Endothelial cell of umbilical vein (primary cell): ENCODE measurements around the gene KANSL1.

Source experiments
- POLR2A ChIP-seq: IDR thresholded peaks from 2 replicates; pipeline ENCODE4 v1.6.1; 2012; ENCODE audit warnings: low read depth, mild to moderate bottlenecking, control low read depth, low read length
- TF ChIP-seq, protein P1 (sequence below), 2 donors: IDR thresholded peaks; 1 replicate in 1 of 2; 2 replicates in 1 of 2; pipeline ENCODE4 v1.5.1; 2011; ENCODE audit warnings: low read length in 2 of 2, mild to moderate bottlenecking in 2 of 2, moderate library complexity in 2 of 2, control low read depth in 1 of 2, inconsistent platforms in 1 of 2, low read depth in 1 of 2; ENCODE audit not compliant: insufficient read depth in 1 of 2; ENCODE audit errors: extremely low read depth in 1 of 2

DNA sequence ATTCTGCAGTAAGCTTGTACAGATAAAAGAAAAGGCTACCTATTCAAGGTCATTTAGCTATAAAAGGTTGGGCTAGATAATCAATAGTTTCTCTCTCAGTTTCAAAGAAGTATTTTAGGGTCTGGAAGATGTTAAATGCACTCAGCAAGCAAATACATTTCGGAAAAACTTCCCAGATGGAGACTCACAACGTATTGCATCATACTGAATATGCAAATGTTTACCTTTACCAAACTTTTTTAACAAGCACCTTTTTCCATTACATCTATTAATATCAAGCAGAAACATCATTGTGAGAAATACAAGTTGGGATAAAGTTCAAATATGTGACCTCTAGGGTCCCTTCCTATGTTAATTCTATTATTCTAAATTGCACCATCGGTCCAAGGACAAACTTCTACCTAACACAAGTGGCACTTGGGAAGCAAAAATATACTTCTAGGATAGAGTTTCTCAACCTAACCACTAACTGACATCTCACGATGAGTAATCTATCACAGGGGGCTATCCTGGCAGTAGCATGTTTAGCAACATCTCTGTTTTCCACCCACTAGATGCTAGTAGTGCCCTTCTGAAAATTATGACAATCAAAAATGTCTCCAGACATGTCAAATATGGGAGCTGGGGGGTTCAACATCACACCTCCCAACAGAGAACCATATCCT lies 14.5 kb downstream of the KANSL1 start:
- TF ChIP-seq, protein P1, sequence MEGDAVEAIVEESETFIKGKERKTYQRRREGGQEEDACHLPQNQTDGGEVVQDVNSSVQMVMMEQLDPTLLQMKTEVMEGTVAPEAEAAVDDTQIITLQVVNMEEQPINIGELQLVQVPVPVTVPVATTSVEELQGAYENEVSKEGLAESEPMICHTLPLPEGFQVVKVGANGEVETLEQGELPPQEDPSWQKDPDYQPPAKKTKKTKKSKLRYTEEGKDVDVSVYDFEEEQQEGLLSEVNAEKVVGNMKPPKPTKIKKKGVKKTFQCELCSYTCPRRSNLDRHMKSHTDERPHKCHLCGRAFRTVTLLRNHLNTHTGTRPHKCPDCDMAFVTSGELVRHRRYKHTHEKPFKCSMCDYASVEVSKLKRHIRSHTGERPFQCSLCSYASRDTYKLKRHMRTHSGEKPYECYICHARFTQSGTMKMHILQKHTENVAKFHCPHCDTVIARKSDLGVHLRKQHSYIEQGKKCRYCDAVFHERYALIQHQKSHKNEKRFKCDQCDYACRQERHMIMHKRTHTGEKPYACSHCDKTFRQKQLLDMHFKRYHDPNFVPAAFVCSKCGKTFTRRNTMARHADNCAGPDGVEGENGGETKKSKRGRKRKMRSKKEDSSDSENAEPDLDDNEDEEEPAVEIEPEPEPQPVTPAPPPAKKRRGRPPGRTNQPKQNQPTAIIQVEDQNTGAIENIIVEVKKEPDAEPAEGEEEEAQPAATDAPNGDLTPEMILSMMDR (IDR thresholded peaks at IDR 0.05; ENCODE audit: extremely low read depth in 1 of 2, insufficient read depth in 1 of 2, low read depth in 1 of 2, low read length in 2 of 2) = no peak
- TF ChIP-seq POLR2A = no peak
